Mammary epithelial cell (primary cell): ENCODE data around the gene CTIF.

Experiments used
- CTCF ChIP-seq, 2 donors: IDR thresholded peaks in 1 of 2; conservative IDR thresholded peaks in 1 of 2; 2 replicates each; pipeline ENCODE4 v1.5.1; 2011 to 2012; ENCODE audit warnings: inconsistent platforms in 2 of 2, low read length in 2 of 2, mild to moderate bottlenecking in 2 of 2, control low read depth in 1 of 2, low read depth in 1 of 2; ENCODE audit not compliant: insufficient read depth in 1 of 2; ENCODE audit errors: extremely low read depth in 1 of 2
- EZH2 ChIP-seq: IDR thresholded peaks from 2 replicates; pipeline ENCODE4 v1.6.1; 2012; ENCODE audit warnings: low read length, inconsistent platforms, borderline replicate concordance

GRCh38 chr18:48901145-48902022, 362.6 kb downstream of the CTIF start:
- no peak for TF ChIP-seq CTCF (conservative IDR thresholded peaks at IDR 0.05 in 1 of 2, IDR thresholded peaks at IDR 0.05 in 1 of 2; ENCODE audit: extremely low read depth in 1 of 2, insufficient read depth in 1 of 2, low read depth in 1 of 2, low read length in 2 of 2)
- no peak for TF ChIP-seq EZH2
